ENCODE measurements around the gene NFASC.

Gene NFASC

DNA sequence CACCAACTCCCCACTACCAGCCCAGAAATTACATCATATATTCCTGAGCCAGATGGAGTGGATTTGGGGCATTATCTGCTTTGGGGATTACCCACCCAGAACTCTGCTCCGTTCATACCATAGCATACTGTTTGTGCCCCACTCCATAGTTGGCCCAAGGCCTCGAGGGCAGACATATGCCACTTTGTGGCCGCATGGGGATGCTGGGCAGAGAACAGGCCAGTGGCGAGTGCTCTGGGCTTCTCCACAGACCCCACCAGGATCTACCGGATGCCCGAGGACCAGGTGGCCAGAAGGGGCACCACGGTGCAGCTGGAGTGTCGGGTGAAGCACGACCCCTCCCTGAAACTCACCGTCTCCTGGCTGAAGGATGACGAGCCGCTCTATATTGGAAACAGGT, 104.4 kb downstream of the NFASC start:
- Histone ChIP-seq H3K27me3 (ENCODE audit: control insufficient read depth in 2 of 2, insufficient read depth in 2 of 2, low read length in 2 of 2) (peaks cover 0 to 5% of the 10 kb centered on the region in 2 donors), H3K27ac (ENCODE audit: low read depth in 2 of 2, low read length in 2 of 2) (no peak overlapping the region), H3K36me3 (ENCODE audit: control insufficient read depth in 2 of 2, insufficient read depth in 2 of 2, low read length in 2 of 2) (peaks cover 0 to 2% of the 10 kb centered on the region in 2 donors), H3K9ac (ENCODE audit: low read depth in 1 of 2, low read length in 2 of 2) (no peak overlapping the region), H3K4me1 (ENCODE audit: control insufficient read depth in 2 of 2, insufficient read depth in 2 of 2, low read length in 2 of 2) (no peaks in the 10 kb centered on the region), H3K9me3 (ENCODE audit: control insufficient read depth in 2 of 2, low read length in 2 of 2) (no peaks in the 10 kb centered on the region), H3K4me3 (ENCODE audit: low read length in 2 of 2) (no peak overlapping the region)

DNA sequence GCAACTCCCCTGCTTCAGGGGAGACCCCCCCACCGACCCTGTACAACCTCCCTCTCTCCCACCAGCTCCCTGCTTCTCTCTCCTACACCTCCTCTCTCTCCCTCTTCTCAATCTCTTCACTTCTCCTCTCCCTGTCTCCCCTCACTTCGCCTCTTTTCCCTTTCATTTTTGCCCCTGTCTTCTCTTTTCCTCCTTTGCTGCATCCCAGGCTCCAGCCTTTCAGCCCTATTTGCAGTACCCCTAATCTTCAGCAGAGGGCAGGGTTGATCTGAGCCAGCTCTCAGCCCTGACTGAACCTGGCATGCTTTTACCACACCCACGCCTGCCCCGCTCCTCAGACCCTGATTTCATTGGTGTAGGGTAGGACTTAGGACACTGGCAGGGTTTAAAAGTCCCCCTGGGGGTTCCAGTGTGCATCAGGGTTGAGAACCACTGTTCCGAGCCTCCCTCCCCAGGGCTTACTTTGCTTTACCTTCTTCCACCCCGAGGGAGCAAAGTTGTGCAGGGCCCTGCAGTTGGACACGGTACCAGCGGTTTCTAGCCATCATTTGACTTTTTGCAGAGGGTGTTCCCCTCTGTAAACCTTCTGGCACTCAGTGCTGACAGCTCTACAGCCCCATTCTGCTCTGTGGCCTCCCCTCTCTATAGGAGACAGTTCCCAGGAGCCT, 105.0 kb downstream of the NFASC start:
- Histone ChIP-seq H3K36me3 (ENCODE audit: control insufficient read depth in 2 of 2, insufficient read depth in 2 of 2, low read length in 2 of 2) (peaks cover 0 to 6% of the 10 kb centered on the region in 2 donors), H3K9me3 (ENCODE audit: control insufficient read depth in 2 of 2, low read length in 2 of 2) (no peaks in the 10 kb centered on the region), H3K4me3 (ENCODE audit: low read length in 2 of 2) (no peak overlapping the region), H3K4me1 (ENCODE audit: control insufficient read depth in 2 of 2, insufficient read depth in 2 of 2, low read length in 2 of 2) (no peaks in the 10 kb centered on the region), H3K27ac (ENCODE audit: low read depth in 2 of 2, low read length in 2 of 2) (no peak overlapping the region), H3K27me3 (ENCODE audit: control insufficient read depth in 2 of 2, insufficient read depth in 2 of 2, low read length in 2 of 2) (peaks cover 0 to 2% of the 10 kb centered on the region in 2 donors), H3K9ac (ENCODE audit: low read depth in 1 of 2, low read length in 2 of 2) (no peak overlapping the region)

DNA sequence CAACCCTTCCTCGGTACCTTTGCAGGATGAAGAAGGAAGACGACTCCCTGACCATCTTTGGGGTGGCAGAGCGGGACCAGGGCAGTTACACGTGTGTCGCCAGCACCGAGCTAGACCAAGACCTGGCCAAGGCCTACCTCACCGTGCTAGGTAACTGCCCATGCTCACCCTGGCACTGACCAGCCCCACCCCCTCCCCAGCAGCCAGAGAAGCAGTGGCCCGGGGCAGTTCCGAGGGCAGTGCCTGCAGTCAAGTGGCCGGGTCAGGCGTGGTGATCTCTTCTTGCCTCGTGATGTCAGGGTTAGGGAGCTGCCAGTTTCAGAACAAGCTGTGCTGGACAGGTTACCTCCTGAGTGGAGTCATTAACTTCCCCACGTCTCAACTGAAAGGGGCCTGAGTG, 106.0 kb downstream of the NFASC start:
- H3K27ac ChIP-seq (ENCODE audit: low read depth in 2 of 2, low read length in 2 of 2): no peak overlapping the region

DNA sequence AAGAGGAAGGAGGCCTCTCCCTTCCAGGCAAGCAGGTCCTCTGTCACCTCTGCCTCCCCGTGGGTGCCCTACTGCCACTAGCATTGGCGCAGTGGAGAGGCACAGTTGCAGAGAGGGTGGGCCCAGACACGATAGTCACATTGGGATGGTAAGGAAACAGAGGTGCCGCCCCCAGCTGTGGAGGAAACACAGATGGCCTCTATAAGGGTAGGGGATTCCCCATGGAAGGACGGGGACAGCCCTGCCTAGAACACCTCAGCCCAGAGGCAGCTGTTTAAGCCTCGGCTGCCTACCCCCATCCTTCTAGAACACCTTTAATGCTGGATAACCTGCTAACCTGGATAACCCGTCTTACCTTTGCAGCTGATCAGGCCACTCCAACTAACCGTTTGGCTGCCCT, 106.7 kb downstream of the NFASC start:
- peaks cover 0 to 6% of the 10 kb centered on the region in 2 donors for H3K36me3 ChIP-seq (ENCODE audit: control insufficient read depth in 2 of 2, insufficient read depth in 2 of 2, low read length in 2 of 2)
- no peak overlapping the region for H3K27ac ChIP-seq (ENCODE audit: low read depth in 2 of 2, low read length in 2 of 2)
- H3K4me1 ChIP-seq (ENCODE audit: control insufficient read depth in 2 of 2, insufficient read depth in 2 of 2, low read length in 2 of 2): no peaks in the 10 kb centered on the region
- peaks cover 0 to 2% of the 10 kb centered on the region in 2 donors for H3K27me3 ChIP-seq (ENCODE audit: control insufficient read depth in 2 of 2, insufficient read depth in 2 of 2, low read length in 2 of 2)
- H3K4me3 ChIP-seq (ENCODE audit: low read length in 2 of 2): no peak overlapping the region
- no peak overlapping the region for H3K9ac ChIP-seq (ENCODE audit: low read depth in 1 of 2, low read length in 2 of 2)
- no peaks in the 10 kb centered on the region for H3K9me3 ChIP-seq (ENCODE audit: control insufficient read depth in 2 of 2, low read length in 2 of 2)

More for the DNA sequence above, 106.0 kb downstream of the NFASC start:
- H3K4me3 ChIP-seq (ENCODE audit: low read length in 2 of 2): no peak overlapping the region
- H3K27me3 ChIP-seq (ENCODE audit: control insufficient read depth in 2 of 2, insufficient read depth in 2 of 2, low read length in 2 of 2): peaks cover 0 to 2% of the 10 kb centered on the region in 2 donors
- no peak overlapping the region for H3K9ac ChIP-seq (ENCODE audit: low read depth in 1 of 2, low read length in 2 of 2)
- H3K36me3 ChIP-seq (ENCODE audit: control insufficient read depth in 2 of 2, insufficient read depth in 2 of 2, low read length in 2 of 2): peaks cover 0 to 6% of the 10 kb centered on the region in 2 donors
- no peaks in the 10 kb centered on the region for H3K9me3 ChIP-seq (ENCODE audit: control insufficient read depth in 2 of 2, low read length in 2 of 2)
- H3K4me1 ChIP-seq (ENCODE audit: control insufficient read depth in 2 of 2, insufficient read depth in 2 of 2, low read length in 2 of 2): no peaks in the 10 kb centered on the region

DNA sequence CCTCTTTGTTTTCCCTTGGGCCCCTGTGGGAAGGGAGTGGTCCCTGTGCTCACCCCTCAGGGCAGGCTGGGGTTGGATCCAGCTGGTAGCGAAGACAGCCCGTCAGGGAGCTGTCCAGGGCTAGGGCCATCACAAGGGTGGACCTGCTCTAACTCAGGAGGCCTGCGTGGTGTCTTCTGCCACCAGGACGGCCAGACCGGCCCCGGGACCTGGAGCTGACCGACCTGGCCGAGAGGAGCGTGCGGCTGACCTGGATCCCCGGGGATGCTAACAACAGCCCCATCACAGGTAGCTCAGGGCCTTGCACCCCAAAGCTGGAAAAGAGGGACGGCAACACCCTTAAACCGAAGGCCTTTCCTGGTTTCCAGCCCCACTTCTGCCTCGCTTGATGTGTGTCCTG, 108.1 kb downstream of the NFASC start:
- peaks cover 0 to 2% of the 10 kb centered on the region in 2 donors for H3K27me3 ChIP-seq (ENCODE audit: control insufficient read depth in 2 of 2, insufficient read depth in 2 of 2, low read length in 2 of 2)

DNA sequence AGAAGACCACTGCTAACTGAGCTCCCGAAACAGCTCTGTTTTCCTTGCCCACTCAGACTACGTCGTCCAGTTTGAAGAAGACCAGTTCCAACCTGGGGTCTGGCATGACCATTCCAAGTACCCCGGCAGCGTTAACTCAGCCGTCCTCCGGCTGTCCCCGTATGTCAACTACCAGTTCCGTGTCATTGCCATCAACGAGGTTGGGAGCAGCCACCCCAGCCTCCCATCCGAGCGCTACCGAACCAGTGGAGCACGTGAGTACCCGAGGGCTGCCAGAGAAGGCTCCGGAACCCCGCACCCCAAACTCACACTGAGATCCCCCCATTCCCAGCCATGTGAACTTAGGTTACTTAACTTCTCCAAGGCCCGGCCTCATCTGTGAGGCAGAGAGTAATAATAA, 108.6 kb downstream of the NFASC start:
- no peak overlapping the region for H3K27ac ChIP-seq (ENCODE audit: low read depth in 2 of 2, low read length in 2 of 2)
- no peak overlapping the region for H3K9ac ChIP-seq (ENCODE audit: low read depth in 1 of 2, low read length in 2 of 2)
- no peaks in the 10 kb centered on the region for H3K9me3 ChIP-seq (ENCODE audit: control insufficient read depth in 2 of 2, low read length in 2 of 2)
- H3K4me3 ChIP-seq (ENCODE audit: low read length in 2 of 2): no peak overlapping the region
- no peaks in the 10 kb centered on the region for H3K27me3 ChIP-seq (ENCODE audit: control insufficient read depth in 2 of 2, insufficient read depth in 2 of 2, low read length in 2 of 2)
- H3K4me1 ChIP-seq (ENCODE audit: control insufficient read depth in 2 of 2, insufficient read depth in 2 of 2, low read length in 2 of 2): no peaks in the 10 kb centered on the region
- peaks cover 0 to 6% of the 10 kb centered on the region in 2 donors for H3K36me3 ChIP-seq (ENCODE audit: control insufficient read depth in 2 of 2, insufficient read depth in 2 of 2, low read length in 2 of 2)

More for the DNA sequence above, 108.1 kb downstream of the NFASC start:
- no peak overlapping the region for H3K4me3 ChIP-seq (ENCODE audit: low read length in 2 of 2)
- peaks cover 0 to 6% of the 10 kb centered on the region in 2 donors for H3K36me3 ChIP-seq (ENCODE audit: control insufficient read depth in 2 of 2, insufficient read depth in 2 of 2, low read length in 2 of 2)
- H3K9me3 ChIP-seq (ENCODE audit: control insufficient read depth in 2 of 2, low read length in 2 of 2): no peaks in the 10 kb centered on the region
- H3K9ac ChIP-seq (ENCODE audit: low read depth in 1 of 2, low read length in 2 of 2): no peak overlapping the region
- no peaks in the 10 kb centered on the region for H3K4me1 ChIP-seq (ENCODE audit: control insufficient read depth in 2 of 2, insufficient read depth in 2 of 2, low read length in 2 of 2)
- no peak overlapping the region for H3K27ac ChIP-seq (ENCODE audit: low read depth in 2 of 2, low read length in 2 of 2)

DNA sequence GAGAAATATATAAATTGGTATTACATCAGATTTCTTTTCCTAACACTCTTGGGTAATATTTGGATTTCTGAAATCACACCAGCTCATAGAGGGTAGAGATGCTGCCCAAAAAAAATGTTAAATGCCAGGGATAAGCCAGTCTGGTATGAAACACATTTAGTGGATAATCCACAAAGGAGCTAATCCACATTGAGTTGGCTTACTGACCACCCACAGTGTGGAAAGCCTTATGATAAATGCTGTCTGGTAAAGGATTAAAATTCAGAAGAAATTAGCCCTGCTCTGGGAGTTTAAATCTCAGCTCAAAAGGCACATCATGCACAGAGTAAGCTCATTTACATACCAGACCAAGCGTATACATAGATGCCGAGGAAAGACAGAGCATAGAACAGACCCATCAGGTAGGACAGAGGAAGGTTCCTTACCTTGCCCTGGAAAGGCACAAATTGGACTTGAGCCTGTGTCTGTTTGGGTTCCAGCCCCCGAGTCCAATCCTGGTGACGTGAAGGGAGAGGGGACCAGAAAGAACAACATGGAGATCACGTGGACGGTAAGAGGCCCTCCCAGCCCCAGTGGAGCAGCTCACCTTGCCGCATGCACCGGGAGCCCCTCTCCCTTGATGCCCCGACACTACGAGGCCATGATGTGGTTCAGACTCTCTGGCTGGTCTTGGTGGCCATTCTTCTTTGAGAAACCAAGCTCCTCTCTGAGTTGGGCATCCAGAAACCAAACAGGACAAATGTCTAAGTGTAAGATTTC, 109.4 kb downstream of the NFASC start:
- H3K27me3 ChIP-seq (ENCODE audit: control insufficient read depth in 2 of 2, insufficient read depth in 2 of 2, low read length in 2 of 2): no peaks in the 10 kb centered on the region
- no peaks in the 10 kb centered on the region for H3K4me1 ChIP-seq (ENCODE audit: control insufficient read depth in 2 of 2, insufficient read depth in 2 of 2, low read length in 2 of 2)
- no peak overlapping the region for H3K4me3 ChIP-seq (ENCODE audit: low read length in 2 of 2)
- no peak overlapping the region for H3K9ac ChIP-seq (ENCODE audit: low read depth in 1 of 2, low read length in 2 of 2)
- no peak overlapping the region for H3K27ac ChIP-seq (ENCODE audit: low read depth in 2 of 2, low read length in 2 of 2)
- H3K36me3 ChIP-seq (ENCODE audit: control insufficient read depth in 2 of 2, insufficient read depth in 2 of 2, low read length in 2 of 2): peaks cover 0 to 6% of the 10 kb centered on the region in 2 donors
- H3K9me3 ChIP-seq (ENCODE audit: control insufficient read depth in 2 of 2, low read length in 2 of 2): no peaks in the 10 kb centered on the region

DNA sequence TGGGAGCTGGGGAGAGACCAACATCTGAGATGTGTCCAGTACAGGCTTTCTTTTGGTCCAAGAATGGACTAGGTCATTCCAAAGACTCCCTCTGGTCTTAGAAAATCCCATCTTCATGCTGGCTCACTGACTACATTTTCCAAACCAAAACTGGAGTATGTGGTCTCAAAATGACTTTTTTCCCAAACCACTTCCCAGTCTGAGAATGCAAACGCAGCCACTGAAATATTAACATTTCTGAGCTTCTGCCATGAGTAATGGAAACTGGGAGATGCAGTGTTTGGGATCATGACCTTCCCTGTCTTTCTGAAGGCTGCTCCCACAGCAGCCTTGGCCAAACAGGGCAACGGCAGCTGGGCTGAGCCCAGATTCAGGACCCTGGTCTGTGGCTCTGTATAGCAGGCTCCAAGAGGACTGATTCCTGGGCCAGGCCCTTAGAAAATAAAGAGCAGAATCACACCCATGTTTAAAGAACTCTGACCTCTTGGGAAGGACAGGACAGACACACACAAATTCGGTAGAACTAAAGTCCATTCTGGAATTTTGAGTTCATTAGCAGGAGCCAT, 110.3 kb downstream of the NFASC start:
- no peaks in the 10 kb centered on the region for H3K27me3 ChIP-seq (ENCODE audit: control insufficient read depth in 2 of 2, insufficient read depth in 2 of 2, low read length in 2 of 2)
- no peaks in the 10 kb centered on the region for H3K4me1 ChIP-seq (ENCODE audit: control insufficient read depth in 2 of 2, insufficient read depth in 2 of 2, low read length in 2 of 2)
- H3K9me3 ChIP-seq (ENCODE audit: control insufficient read depth in 2 of 2, low read length in 2 of 2): no peaks in the 10 kb centered on the region
- H3K9ac ChIP-seq (ENCODE audit: low read depth in 1 of 2, low read length in 2 of 2): no peak overlapping the region
- H3K27ac ChIP-seq (ENCODE audit: low read depth in 2 of 2, low read length in 2 of 2): no peak overlapping the region
- H3K4me3 ChIP-seq (ENCODE audit: low read length in 2 of 2): no peak overlapping the region
- peaks cover 0 to 6% of the 10 kb centered on the region in 2 donors for H3K36me3 ChIP-seq (ENCODE audit: control insufficient read depth in 2 of 2, insufficient read depth in 2 of 2, low read length in 2 of 2)

DNA sequence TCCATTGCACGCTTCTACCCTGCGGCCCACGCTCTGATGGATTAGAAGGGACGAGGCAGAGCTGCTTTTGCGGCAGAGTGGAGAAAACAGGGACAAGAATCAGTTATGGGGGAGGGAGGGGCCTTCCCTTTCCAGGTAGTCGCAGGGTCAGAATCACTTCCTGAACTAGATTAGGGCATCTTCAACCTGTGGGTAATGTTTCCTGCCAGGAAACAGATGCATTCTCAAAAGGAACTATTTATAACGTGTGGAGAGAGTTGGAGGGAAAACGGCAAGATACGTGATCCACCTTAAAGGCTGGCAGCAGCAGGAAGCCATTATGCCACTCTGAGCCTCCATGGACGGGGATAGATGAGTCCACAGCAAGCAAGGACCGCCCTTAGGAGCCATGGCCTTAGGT, 112.5 kb downstream of the NFASC start:
- Histone ChIP-seq H3K9me3 (ENCODE audit: control insufficient read depth in 2 of 2, low read length in 2 of 2) (no peaks in the 10 kb centered on the region), H3K36me3 (ENCODE audit: control insufficient read depth in 2 of 2, insufficient read depth in 2 of 2, low read length in 2 of 2) (peaks cover 0 to 3% of the 10 kb centered on the region in 2 donors), H3K27me3 (ENCODE audit: control insufficient read depth in 2 of 2, insufficient read depth in 2 of 2, low read length in 2 of 2) (no peaks in the 10 kb centered on the region), H3K27ac (ENCODE audit: low read depth in 2 of 2, low read length in 2 of 2) (no peak overlapping the region), H3K4me1 (ENCODE audit: control insufficient read depth in 2 of 2, insufficient read depth in 2 of 2, low read length in 2 of 2) (no peaks in the 10 kb centered on the region), H3K4me3 (ENCODE audit: low read length in 2 of 2) (no peak overlapping the region), H3K9ac (ENCODE audit: low read depth in 1 of 2, low read length in 2 of 2) (no peak overlapping the region)

DNA sequence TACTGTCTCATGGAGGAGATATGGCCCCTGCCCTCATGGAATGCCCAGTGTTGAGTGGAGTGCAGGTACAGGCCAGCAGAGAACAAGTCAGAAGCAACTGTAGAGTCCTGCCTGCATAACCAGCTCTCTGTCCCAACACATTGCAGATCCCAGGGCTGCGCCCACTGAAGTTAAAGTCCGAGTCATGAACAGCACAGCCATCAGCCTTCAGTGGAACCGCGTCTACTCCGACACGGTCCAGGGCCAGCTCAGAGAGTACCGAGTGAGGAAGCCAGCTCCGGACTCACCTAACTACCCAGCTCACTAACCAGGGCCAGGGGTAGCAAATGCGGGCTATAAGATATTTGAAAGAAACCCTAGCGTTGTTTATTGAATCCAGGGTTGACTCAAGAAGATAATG, 113.2 kb downstream of the NFASC start:
- Histone ChIP-seq H3K27me3 (ENCODE audit: control insufficient read depth in 2 of 2, insufficient read depth in 2 of 2, low read length in 2 of 2) (no peaks in the 10 kb centered on the region), H3K27ac (ENCODE audit: low read depth in 2 of 2, low read length in 2 of 2) (no peak overlapping the region), H3K36me3 (ENCODE audit: control insufficient read depth in 2 of 2, insufficient read depth in 2 of 2, low read length in 2 of 2) (peaks cover 0 to 3% of the 10 kb centered on the region in 2 donors), H3K4me3 (ENCODE audit: low read length in 2 of 2) (no peak overlapping the region), H3K4me1 (ENCODE audit: control insufficient read depth in 2 of 2, insufficient read depth in 2 of 2, low read length in 2 of 2) (no peaks in the 10 kb centered on the region), H3K9ac (ENCODE audit: low read depth in 1 of 2, low read length in 2 of 2) (no peak overlapping the region), H3K9me3 (ENCODE audit: control insufficient read depth in 2 of 2, low read length in 2 of 2) (no peaks in the 10 kb centered on the region)
